Gastroesophageal sphincter (tissue), 4 donors: ENCODE data around the gene SMIM10. TPM values are rescaled to one million over a fixed set of nuclear protein-coding genes. Genes with fewer than 3 reads are reported as not detected.

ENCODE experiments used
- ATAC-seq: fragments of 150-250 bp; one replicate; pipeline ENCODE4 v1.9.1; 2016; ENCODE audit warnings: mild to moderate bottlenecking, moderate library complexity
- H3K27ac ChIP-seq, 4 donors: fragments of 200-600 bp; sonication (generic) in 3 of 4; 1 replicate in 3 of 4; 2 replicates in 1 of 4; pipeline ENCODE4 v1.5.1; 2016 to 2019
- H3K27me3 ChIP-seq: fragments of 200-600 bp; sonication (generic); one replicate; pipeline ENCODE4 v1.5.1; 2019
- H3K36me3 ChIP-seq, 2 donors: fragments of 200-600 bp; sonication (generic); one replicate each; pipeline ENCODE4 v1.5.1; 2019; ENCODE audit warnings: control low read depth in 1 of 2
- H3K4me1 ChIP-seq, 3 donors: fragments of 200-600 bp; sonication (generic); 1 replicate in 2 of 3; 2 replicates in 1 of 3; pipeline ENCODE4 v1.5.1; 2016 to 2019; ENCODE audit warnings: control low read depth in 2 of 3
- H3K4me3 ChIP-seq, 2 donors: fragments of 200-600 bp; sonication (generic); one replicate each; pipeline ENCODE4 v1.5.1; 2019; ENCODE audit warnings: mild to moderate bottlenecking in 1 of 2, moderate library complexity in 1 of 2
- H3K9me3 ChIP-seq, 3 donors: fragments of 200-600 bp; sonication (generic); one replicate each; pipeline ENCODE4 v1.5.1; 2017 to 2019; ENCODE audit warnings: control low read depth in 2 of 3
- EP300 ChIP-seq: sonication (generic); formaldehyde crosslinking; IDR thresholded peaks from one replicate; pipeline ENCODE4 v1.6.1; 2017; ENCODE audit warnings: antibody characterized with exemption, mild to moderate bottlenecking
- POLR2A ChIP-seq, 2 donors: fragments of 450-650 bp; IDR thresholded peaks; one replicate each; pipeline ENCODE4 v1.6.1; 2017; ENCODE audit warnings: antibody characterized with exemption in 2 of 2, mild to moderate bottlenecking in 2 of 2, moderate library complexity in 1 of 2
- POLR2AphosphoS5 ChIP-seq: sonication (generic); formaldehyde crosslinking; IDR thresholded peaks from one replicate; pipeline ENCODE4 v1.6.1; 2017; ENCODE audit warnings: antibody characterized with exemption
- WGBS, 2 donors: methylation state at CpG; one replicate each; pipeline ENCODE4 v1.1.5; 2018; ENCODE audit warnings: low coverage in 1 of 2; 5-methylcytosine and 5-hydroxymethylcytosine counted together
- total RNA-seq, 4 donors: library from RNA; depleted of rRNA; stranded (reverse); fragments of >200 nt; gene quantifications; one replicate each; pipeline ENCODE4 v1.1.0, GENCODE V29; 2016
- TF ChIP-seq, protein P1 (sequence below), 4 experiments: fragments of 200-600 bp in 2 of 4; fragments of 450-650 bp in 2 of 4; sonication (generic) in 1 of 4; IDR thresholded peaks; one replicate each; pipeline ENCODE4 v1.5.1; 2017 to 2019; ENCODE audit warnings: antibody characterized with exemption in 4 of 4, mild to moderate bottlenecking in 2 of 4, moderate library complexity in 2 of 4

Gene SMIM10
- total RNA-seq, 4 donors from 2014 or later: 4.7 to 18.2 (median 10.1) TPM

GRCh38 chrX:134963041-134963440 is 27.8 kb upstream of the SMIM10 start:
- no peaks in the 10 kb centered on the region for H3K4me1 ChIP-seq
- H3K36me3 ChIP-seq: no peaks in the 10 kb centered on the region
- H3K27me3 ChIP-seq: no peaks in the 10 kb centered on the region
- TF ChIP-seq, protein P1, sequence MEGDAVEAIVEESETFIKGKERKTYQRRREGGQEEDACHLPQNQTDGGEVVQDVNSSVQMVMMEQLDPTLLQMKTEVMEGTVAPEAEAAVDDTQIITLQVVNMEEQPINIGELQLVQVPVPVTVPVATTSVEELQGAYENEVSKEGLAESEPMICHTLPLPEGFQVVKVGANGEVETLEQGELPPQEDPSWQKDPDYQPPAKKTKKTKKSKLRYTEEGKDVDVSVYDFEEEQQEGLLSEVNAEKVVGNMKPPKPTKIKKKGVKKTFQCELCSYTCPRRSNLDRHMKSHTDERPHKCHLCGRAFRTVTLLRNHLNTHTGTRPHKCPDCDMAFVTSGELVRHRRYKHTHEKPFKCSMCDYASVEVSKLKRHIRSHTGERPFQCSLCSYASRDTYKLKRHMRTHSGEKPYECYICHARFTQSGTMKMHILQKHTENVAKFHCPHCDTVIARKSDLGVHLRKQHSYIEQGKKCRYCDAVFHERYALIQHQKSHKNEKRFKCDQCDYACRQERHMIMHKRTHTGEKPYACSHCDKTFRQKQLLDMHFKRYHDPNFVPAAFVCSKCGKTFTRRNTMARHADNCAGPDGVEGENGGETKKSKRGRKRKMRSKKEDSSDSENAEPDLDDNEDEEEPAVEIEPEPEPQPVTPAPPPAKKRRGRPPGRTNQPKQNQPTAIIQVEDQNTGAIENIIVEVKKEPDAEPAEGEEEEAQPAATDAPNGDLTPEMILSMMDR (IDR thresholded peaks at IDR 0.05): no peak
- no peak for TF ChIP-seq POLR2AphosphoS5
- no peak for ATAC-seq
- H3K4me3 ChIP-seq: no peak overlapping the region
- H3K27ac ChIP-seq: no peak overlapping the region
- 0 to 22% methylated on average over 1 to 2 of the region's 2 CpGs for WGBS, 2 donors
- no peaks in the 10 kb centered on the region for H3K9me3 ChIP-seq

DNA sequence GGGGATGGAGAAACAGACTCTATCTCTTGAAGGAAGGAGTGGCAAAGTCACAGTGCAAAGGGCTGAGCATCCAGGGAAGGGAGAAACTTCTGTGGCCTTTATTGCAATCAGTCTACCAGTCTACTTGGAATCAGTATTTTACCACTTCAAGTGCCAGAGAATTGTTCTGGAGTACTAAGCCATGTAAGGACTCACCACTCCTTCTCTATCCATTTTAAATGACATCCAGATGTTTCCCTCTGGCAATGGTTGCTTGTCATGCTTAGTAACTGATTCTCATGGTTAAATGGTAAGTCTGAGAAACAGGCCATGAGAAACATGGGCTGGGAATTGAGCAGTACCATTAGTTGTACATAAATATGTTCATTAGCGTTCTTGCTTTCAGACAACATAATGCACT is 21.1 kb upstream of the SMIM10 start:
- Histone ChIP-seq H3K4me1 (no peaks in the 10 kb centered on the region), H3K4me3 (no peak overlapping the region), H3K27ac (no peak overlapping the region), H3K27me3 (no peaks in the 10 kb centered on the region), H3K36me3 (no peaks in the 10 kb centered on the region), H3K9me3 (no peaks in the 10 kb centered on the region)
- ATAC-seq: no peak
- WGBS, 2 donors: 63 to 71% methylated on average over 1 of the region's 1 CpG
- TF ChIP-seq, protein P1 (IDR thresholded peaks at IDR 0.05): no peak
- TF ChIP-seq EP300 (no peak), POLR2A (IDR thresholded peaks at IDR 0.05) (no peak), POLR2AphosphoS5 (no peak)

GRCh38 chrX:134971926-134972325 is 18.9 kb upstream of the SMIM10 start:
- no peaks in the 10 kb centered on the region for H3K9me3 ChIP-seq
- H3K27ac ChIP-seq: no peak overlapping the region
- TF ChIP-seq POLR2A (IDR thresholded peaks at IDR 0.05) (no peak), POLR2AphosphoS5 (no peak), EP300 (no peak)
- TF ChIP-seq, protein P1 (IDR thresholded peaks at IDR 0.05): no peak
- H3K27me3 ChIP-seq: no peaks in the 10 kb centered on the region
- no peaks in the 10 kb centered on the region for H3K4me1 ChIP-seq
- no peaks in the 10 kb centered on the region for H3K36me3 ChIP-seq
- 49 to 100% methylated on average over 1 to 3 of the region's 3 CpGs for WGBS, 2 donors
- ATAC-seq: no peak
- no peak overlapping the region for H3K4me3 ChIP-seq

DNA sequence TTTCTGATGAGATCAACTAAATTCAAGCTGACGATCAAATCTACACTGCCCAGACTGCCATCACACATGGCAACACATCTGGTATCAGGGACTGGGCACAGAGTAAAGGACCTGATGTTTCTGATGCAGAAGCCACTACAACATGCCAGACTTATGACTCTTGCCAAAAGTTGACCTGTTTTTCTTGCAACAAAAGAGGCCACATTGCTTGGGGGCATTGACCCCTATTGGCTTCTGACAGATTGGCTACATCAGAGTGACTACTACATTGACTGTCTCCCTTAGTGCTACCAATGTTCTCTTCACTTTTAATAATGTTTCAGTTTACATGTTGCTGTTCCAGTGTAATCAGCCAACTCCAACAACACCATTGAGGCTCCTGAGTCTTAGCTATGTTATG is 15.3 kb upstream of the SMIM10 start:
- ATAC-seq: no peak
- Histone ChIP-seq H3K9me3 (no peaks in the 10 kb centered on the region), H3K27ac (no peak overlapping the region), H3K36me3 (no peaks in the 10 kb centered on the region), H3K4me1 (no peaks in the 10 kb centered on the region), H3K4me3 (no peak overlapping the region), H3K27me3 (no peaks in the 10 kb centered on the region)
- WGBS, 2 donors: 100% methylated on average over 1 of the region's 1 CpG; no CpG with 5 or more reads in 1 of the 2 donors
- no peak for TF ChIP-seq EP300
- no peak for TF ChIP-seq POLR2A (IDR thresholded peaks at IDR 0.05)

- no peaks in the 10 kb centered on the region for H3K27me3 ChIP-seq
- TF ChIP-seq POLR2AphosphoS5 (no peak), EP300 (no peak), POLR2A (IDR thresholded peaks at IDR 0.05) (no peak)
- TF ChIP-seq, protein P1 (IDR thresholded peaks at IDR 0.05): no peak
- no peak overlapping the region for H3K27ac ChIP-seq
- H3K4me3 ChIP-seq: no peak overlapping the region
- H3K9me3 ChIP-seq: no peaks in the 10 kb centered on the region
- H3K36me3 ChIP-seq: no peaks in the 10 kb centered on the region
- ATAC-seq: no peak
- WGBS, 2 donors: 67 to 73% methylated on average over 2 to 3 of the region's 3 CpGs
- H3K4me1 ChIP-seq: no peaks in the 10 kb centered on the region
These were observed 8.9 kb upstream of the SMIM10 start for GRCh38 chrX:134981910-134982309.
